Epidermal melanocyte (primary cell): ENCODE measurements around the gene EVL.
"Not testable (repeated sequence)": the region's sequence is repeated elsewhere in the genome, so short reads cannot be mapped to it uniquely, and the experiment has no call there.

ENCODE experiments used
- DNase-seq: peaks from one replicate; pipeline ENCODE4 v3.0.0; 2011; ENCODE audit warnings: low spot score; ENCODE audit not compliant: insufficient read length

Gene EVL

DNA sequence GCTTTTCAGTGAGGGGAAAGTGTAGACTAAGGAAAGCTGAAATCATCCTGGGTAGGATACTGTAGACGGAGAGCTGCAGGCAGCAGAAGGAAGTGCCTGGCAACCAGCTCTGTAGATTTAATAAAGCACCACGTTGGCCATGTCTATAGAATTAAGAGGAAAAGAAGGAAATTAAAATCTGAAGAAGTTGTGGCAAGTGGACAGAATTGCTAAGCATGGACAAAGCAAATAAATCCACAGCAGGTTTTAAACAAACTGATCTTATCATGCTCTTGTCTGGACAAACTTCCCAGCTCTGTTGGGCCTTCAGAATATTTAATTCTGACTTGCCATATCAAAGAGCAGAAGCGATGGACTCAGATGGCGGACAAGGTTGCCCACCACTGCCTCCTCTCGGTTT lies 27.2 kb upstream of the EVL start:
- no peak for DNase-seq

GRCh38 chr14:100039903-100040302 lies 25.3 kb upstream of the EVL start:
- DNase-seq, result no peak

DNA sequence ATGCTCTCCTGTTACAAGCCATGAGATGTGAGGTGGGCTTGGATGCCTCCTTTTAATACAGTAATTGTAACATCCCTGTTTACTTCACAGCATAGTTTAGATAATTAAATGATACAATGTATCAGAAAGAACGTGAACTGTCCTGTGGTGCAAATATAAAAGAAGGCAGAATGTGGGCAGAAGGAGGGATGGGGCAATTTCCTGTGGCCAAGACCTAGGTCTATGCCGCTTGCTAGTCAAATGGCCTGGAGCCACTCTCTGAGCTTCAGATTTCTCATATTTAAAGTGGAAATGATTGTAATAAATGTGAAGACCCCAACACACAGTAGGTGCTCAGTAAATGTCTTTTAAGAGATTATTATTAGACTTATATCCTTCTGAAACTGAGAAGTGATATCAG lies 24.0 kb upstream of the EVL start:
- DNase-seq, result no peak

GRCh38 chr14:100042286-100042685 lies 22.9 kb upstream of the EVL start:
- no peak for DNase-seq

DNA sequence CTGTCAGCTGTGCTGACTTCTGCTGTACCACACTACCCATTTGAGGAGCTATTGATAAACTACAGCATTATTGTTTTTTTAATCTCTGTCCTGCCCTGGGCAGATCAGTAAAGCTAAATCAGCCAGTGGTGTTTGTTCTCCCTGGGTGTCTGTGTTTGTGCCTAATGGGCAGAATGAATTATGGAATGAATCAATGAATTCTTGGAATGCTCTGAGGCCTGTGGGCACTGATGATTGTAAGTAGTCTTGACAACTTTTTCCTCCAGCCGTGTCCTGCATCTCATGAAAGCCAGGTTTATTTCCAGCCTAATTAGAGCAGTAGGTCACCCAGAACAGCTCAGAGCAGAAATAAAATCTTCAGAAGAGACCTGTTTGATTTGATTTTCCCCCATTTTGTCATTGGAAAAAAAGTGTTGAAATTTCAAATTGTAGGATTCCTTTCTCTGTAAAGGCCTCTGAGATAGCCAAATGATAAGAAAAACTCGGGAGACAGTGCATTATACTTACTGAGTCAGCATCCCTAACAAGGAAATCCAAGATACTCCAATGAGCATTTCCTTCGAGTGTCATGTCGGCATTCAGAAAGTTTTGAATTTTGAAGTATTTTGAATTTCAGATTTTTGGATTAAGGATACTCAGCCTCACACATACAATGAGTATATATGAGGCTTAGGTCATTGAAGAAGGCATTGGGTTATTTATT lies 19.4 kb upstream of the EVL start:
- DNase-seq, result no peak

DNA sequence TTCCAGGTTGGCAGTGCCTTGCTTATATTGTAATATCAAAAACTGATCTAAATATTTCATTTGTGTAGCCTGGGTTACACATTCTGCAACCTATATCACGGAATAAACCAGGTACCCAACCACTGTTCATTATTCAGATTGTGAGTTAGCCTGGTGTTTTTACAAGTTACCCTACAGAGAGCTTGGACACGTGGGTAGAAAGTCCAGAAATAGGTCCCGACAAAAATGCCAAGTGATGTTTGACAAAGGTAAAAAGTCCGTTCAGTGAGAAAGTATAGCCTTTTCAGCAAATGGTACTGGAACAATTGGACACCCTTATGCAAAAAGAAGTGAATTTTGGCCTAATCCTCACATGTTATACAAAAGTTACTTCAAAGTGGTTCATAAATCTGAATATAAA lies 17.6 kb upstream of the EVL start:
- DNase-seq, result no peak

- no peak for DNase-seq
Observed at GRCh38 chr14:100048786-100049185, 16.4 kb upstream of the EVL start.

DNA sequence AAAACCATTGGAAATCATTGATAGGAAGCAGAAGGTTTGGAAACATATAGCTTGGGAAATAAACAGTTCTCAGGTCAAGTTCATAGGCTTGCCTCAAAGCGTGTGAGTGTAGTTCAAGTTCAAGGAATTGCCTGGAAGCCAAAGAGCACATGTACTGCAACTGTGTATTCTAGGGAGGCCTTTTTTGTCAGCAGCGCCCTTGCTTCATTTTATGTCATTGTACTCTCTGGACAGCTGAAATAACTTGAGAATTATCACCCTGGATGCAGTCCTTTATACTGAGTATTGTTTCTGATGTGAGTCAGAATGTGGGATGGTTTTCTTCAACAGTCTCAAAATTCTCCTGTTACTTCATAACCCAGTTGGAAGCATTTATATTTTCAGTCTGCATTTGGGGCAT lies 16.0 kb upstream of the EVL start:
- no peak for DNase-seq

DNA sequence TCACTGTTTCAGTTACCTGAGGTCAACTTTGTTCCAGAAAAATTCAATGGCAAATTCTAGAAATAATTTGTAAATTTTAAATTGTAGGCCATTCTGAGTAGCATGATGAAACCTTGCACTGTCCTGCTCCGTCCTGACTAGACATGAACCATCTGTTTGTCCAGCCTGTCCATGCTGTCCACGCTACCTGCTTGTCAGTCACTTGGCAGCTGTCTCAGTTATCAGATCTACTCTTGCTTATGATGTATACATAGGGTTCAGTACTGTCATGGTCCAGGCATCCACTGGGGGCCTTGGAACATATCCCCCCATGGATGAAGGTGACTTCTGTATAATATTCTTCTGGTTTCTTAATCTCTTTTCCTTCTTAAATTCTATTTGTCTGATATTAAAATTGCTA lies 14.1 kb upstream of the EVL start:
- DNase-seq, result no peak

- no peak for DNase-seq
Observed at GRCh38 chr14:100051543-100051942, 13.7 kb upstream of the EVL start.

DNA sequence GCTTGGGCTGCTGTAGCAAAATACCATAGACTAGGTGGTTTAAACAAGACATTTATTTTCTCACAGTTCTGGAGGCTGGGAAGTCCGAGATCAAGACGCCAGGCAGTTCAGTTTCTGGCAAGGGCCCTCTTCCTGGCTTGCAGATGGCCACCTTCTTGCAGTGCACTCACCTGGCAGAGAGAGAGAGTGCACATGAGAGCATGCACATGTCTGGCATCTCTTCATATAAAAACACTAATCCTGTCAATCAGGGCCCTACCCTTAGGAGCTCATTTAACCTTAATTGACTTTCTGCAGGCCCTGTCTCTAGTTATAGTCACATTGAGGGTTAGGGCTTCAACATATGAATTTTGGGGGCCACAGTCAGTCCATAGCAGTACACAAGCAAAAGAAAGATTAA lies 12.4 kb upstream of the EVL start:
- no peak for DNase-seq

GRCh38 chr14:100054316-100055075 lies 10.7 kb upstream of the EVL start:
- no peak for DNase-seq

DNA sequence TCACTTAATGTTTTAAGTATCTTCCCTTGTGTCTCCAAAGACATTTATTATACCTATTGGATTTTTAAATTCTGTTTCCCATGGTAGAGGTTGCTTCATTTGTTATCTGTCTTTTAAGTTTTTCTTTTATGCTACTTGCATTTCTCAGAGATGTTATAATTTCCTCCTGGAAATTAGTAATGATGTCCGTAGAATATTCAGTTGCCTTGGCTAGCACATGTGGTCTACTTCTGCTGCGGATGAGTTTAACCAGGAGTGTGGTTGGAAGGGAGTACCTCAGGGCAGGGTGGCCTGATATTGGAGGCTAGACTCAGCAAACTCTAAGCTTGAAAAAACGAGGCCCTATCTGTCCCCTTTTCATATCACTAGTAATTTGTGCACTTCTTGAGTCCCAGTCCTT lies 8.8 kb upstream of the EVL start:
- DNase-seq, result no peak

DNA sequence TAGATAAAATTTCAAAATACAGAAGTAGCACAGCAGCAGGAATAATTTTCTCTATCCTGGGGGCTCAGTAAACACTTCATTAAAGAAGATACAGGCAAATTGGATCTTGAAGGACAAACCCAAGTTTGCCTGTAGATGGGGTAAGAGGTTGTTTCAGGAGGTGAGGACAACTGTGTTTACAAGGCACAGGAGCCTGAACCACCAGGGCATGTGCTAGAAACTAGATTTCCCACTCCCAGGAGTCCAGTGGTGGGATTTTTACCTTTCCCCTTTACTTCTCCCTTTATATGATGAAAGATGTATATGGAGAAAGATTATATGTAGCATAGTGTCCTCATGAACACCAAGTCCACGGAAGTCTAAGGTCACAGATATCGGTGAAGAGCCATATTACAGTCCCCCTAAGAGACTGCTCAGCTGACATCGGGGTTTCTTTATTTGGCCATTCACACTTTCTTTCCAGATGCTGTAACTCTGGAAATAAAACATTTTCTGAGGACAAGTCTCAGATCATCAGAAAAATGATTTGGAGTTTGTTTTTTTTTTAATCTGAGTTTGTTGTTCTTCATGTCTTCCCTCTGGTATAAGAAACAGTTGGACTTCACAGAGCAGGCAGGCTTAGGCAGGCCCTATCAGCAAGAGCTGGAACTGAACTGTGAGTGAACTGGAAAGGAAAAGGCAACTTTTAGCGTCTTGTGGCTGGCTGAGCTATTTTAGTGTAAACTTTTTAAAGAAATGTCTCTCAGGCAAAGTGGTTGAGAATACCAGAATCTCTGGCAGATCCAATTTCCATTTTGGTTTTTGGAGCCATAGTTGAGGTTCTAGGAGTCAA lies 8.0 kb upstream of the EVL start:
- DNase-seq, result peak; percentile 27

- DNase-seq, result no peak
Observed at GRCh38 chr14:100058777-100059437, 6.3 kb upstream of the EVL start.

DNA sequence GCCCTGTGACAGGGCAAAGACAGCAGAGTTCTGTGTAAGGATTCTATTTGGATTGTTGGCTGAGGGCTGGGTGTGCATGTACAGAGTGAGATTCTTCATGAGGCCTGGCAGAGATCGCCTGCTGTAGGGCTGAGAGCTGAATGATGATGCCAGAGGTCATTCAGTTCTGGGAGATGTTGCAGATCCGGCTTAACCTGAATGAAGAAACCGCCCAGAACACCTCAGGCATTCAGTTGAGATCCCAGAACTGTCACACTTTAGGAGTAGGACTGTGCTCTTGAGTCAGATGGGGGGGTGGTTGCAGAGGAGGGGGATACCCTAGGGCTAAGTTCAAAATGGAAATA lies 5.8 kb upstream of the EVL start:
- DNase-seq, result no peak

- no peak for DNase-seq
Observed at GRCh38 chr14:100060760-100061159, 4.5 kb upstream of the EVL start.

GRCh38 chr14:100062590-100062989 lies 2.6 kb upstream of the EVL start:
- no peak for DNase-seq

- DNase-seq, result no peak
Observed at GRCh38 chr14:100063314-100063941, 1.8 kb upstream of the EVL start.

- not testable (repeated sequence) for DNase-seq
Observed at GRCh38 chr14:100064335-100065092, 708 bp upstream of the EVL start.
